ENCODE data around the gene GCH1. TPM values are rescaled to one million over a fixed set of nuclear protein-coding genes. Genes with fewer than 3 reads are reported as not detected.

Gene GCH1
- total RNA-seq, 1 donor from 2014 or later, result 1.9 TPM

Small RNA genes within 50 kb of the gene (microRNA-seq; reads per million reads assigned to microRNA genes)
- not detected for gene MIR4308

Other genes starting within 250 kb of the GCH1 start
- 1.5 TPM for gene WDHD1, start 124.3 kb upstream of the GCH1 start, total RNA-seq
- gene SOCS4, start 124.4 kb upstream of the GCH1 start, total RNA-seq, result 15.2 TPM
- gene MAPK1IP1L, start 148.8 kb upstream of the GCH1 start, total RNA-seq, result 49.5 TPM
- 246 TPM for gene LGALS3, start 226.4 kb upstream of the GCH1 start, total RNA-seq

Data from Right ventricle myocardium superior (tissue), 1 donor.